ENCODE results near the gene KAZN. TPM values are rescaled to one million over a fixed set of nuclear protein-coding genes. Genes with fewer than 3 reads are reported as not detected.

KAZN gene
- total and polyA plus RNA-seq, 2 of the 8 experiments (the other 6 are each of a cell fraction or from before 2014, with no cell fraction given) = 3.7 to 11.8 TPM

DNA sequence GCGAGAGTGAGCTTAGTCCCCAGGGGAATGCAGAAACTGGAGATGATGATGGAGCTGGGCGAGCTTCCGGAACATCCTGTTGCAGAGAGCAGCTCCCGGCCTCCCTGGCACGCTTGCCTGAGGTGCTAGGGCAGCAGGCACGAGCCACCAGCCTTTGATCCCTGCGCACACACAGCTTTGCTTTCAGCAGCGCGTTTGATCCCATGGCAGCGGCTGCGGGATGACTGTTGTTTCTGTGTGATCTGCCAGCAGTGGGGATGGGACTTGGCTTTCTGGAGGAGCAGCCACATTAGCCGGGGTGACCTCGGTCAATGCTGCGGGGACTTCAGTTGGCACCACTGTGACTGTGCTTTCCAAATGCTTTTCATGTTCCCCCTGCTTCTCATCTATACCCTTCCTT lies 193.2 kb downstream of the KAZN start:
- H4K5ac ChIP-seq (ENCODE audit: insufficient read length, low read depth, low read length) = no peak overlapping the region
- no peak overlapping the region for H2BK15ac ChIP-seq (ENCODE audit: low read length)
- no peak overlapping the region for H3K27ac ChIP-seq (ENCODE audit: low read depth, low read length)
- H2BK20ac ChIP-seq (ENCODE audit: low read length) = no peak overlapping the region
- CTCF ChIA-PET (ENCODE audit: partially characterized antibody) = interaction anchor here (0.9 to 2.9 kb wide), 5 partner anchors 10 to 123 kb away, joined by 3 to 11 read pairs (median 5); no protein-coding TSS in a partner anchor
- H2BK5ac ChIP-seq (ENCODE audit: low read depth, low read length) = no peak overlapping the region
- peaks cover 0 to 2% of the 10 kb centered on the region in 2 experiments for H4K20me1 ChIP-seq (replicated peaks in 1 of 2; ENCODE audit: control insufficient read depth in 1 of 2, insufficient read depth in 2 of 2, low read length in 2 of 2)
- no peak overlapping the region for H3K4ac ChIP-seq (replicated peaks; ENCODE audit: insufficient read length, low read depth, low read length)
- no peaks in the 10 kb centered on the region for H3K23me2 ChIP-seq (ENCODE audit: low read depth, low read length)
- no peak overlapping the region for H2AFZ ChIP-seq (ENCODE audit: low read length)
- no peak overlapping the region for H3K4me2 ChIP-seq (ENCODE audit: insufficient read depth in 1 of 2, low read depth in 2 of 2, low read length in 2 of 2)
- TF ChIP-seq TCF12 (IDR thresholded peaks at IDR 0.05; ENCODE audit: low read depth, low read length) (no peak), PHF8 (conservative IDR thresholded peaks at IDR 0.05; ENCODE audit: low read depth, low read length) (no peak), NANOG (IDR thresholded peaks at IDR 0.05; ENCODE audit: insufficient read depth, low read depth, low read length, poor library complexity, severe bottlenecking) (no peak), CHD2 (IDR thresholded peaks at IDR 0.05; ENCODE audit: low read length) (no peak)
- TF ChIP-seq, protein P1, sequence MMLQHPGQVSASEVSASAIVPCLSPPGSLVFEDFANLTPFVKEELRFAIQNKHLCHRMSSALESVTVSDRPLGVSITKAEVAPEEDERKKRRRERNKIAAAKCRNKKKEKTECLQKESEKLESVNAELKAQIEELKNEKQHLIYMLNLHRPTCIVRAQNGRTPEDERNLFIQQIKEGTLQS (IDR thresholded peaks at IDR 0.05; ENCODE audit: insufficient read depth, low read depth, low read length) = no peak
- H2AK5ac ChIP-seq (ENCODE audit: low read depth, low read length) = no peak overlapping the region
- POLR2A ChIA-PET (ENCODE audit: partially characterized antibody) = no interaction called here
- no peak overlapping the region for H4K8ac ChIP-seq (ENCODE audit: extremely low read depth, insufficient read depth, low read length)
- H3K9me3 ChIP-seq (ENCODE audit: insufficient read depth in 2 of 2, low read depth in 1 of 2, low read length in 1 of 2) = no peaks in the 10 kb centered on the region
- H3K79me2 ChIP-seq (ENCODE audit: control insufficient read depth in 1 of 2, insufficient read depth in 2 of 2, low read length in 2 of 2) = no peaks in the 10 kb centered on the region
- DNase-seq (ENCODE audit: low read depth in 1 of 2, low spot score in 2 of 2) (no peak), FAIRE-seq (no peak)
- H3K4me1 ChIP-seq (replicated peaks in 1 of 4; ENCODE audit: control insufficient read depth in 3 of 4, insufficient read depth in 4 of 4, low read length in 3 of 4) = peaks cover 0 to 2% (median 0%) of the 10 kb centered on the region in 4 experiments; a peak in 1 of 7 replicates
- H4K91ac ChIP-seq (replicated peaks; ENCODE audit: insufficient read length, low read length) = no peak overlapping the region
- WGBS, 2 experiments (ENCODE audit: extremely low coverage in 1 of 2, insufficient coverage in 1 of 2, insufficient read length in 1 of 2, insufficient replicate concordance in 2 of 2, low coverage in 1 of 2, low lambda C conversion rate in 2 of 2, missing lambda C conversion rate in 1 of 2) = 89% methylated on average over 13 of the region's 14 CpGs; no CpG with 5 or more reads in 1 of the 2 experiments
- H3K9ac ChIP-seq (replicated peaks in 1 of 4; ENCODE audit: extremely low read depth in 1 of 4, low read depth in 3 of 4, low read length in 3 of 4) = no peak overlapping the region
- no peak overlapping the region for H3K56ac ChIP-seq (replicated peaks; ENCODE audit: insufficient read length, low read depth, low read length)
- no peaks in the 10 kb centered on the region; the same call in 1 of the 2 replicates for H3K79me1 ChIP-seq (ENCODE audit: low read depth, low read length)
- H3K27me3 ChIP-seq (replicated peaks in 1 of 4; ENCODE audit: control insufficient read depth in 3 of 4, extremely low read depth in 1 of 4, insufficient read depth in 3 of 4, low read length in 3 of 4) = no peaks in the 10 kb centered on the region
- H3K4me3 ChIP-seq (ENCODE audit: extremely low read depth in 1 of 4, insufficient read depth in 2 of 4, low read depth in 3 of 4, low read length in 4 of 4) = no peak overlapping the region
- no peak overlapping the region for H3K23ac ChIP-seq (ENCODE audit: insufficient read length)
- no peak overlapping the region for H2BK12ac ChIP-seq (ENCODE audit: low read depth, low read length)
- no peaks in the 10 kb centered on the region; a peak in 1 of 8 replicates for H3K36me3 ChIP-seq (ENCODE audit: control insufficient read depth in 2 of 4, insufficient read depth in 4 of 4, low read length in 3 of 4)
- H2BK120ac ChIP-seq (replicated peaks; ENCODE audit: low read depth, low read length) = no peak overlapping the region
- no peak overlapping the region; the same call in 1 of the 2 replicates for H3K18ac ChIP-seq (ENCODE audit: extremely low read depth, low read length)
- no peak overlapping the region for H3K14ac ChIP-seq (ENCODE audit: insufficient read length)
